Neural cell (in vitro differentiated cells): ENCODE measurements around the gene CCDC39. TPM values are rescaled to one million over a fixed set of nuclear protein-coding genes. Genes with fewer than 3 reads are reported as not detected.

Source experiments
- H2AFZ ChIP-seq: fragments of 200-600, 300-800 bp; sonication (generic), shearing (Covaris generic); 2 replicates; pipeline ENCODE4 v1.6.0; 2014; ENCODE audit warnings: low read depth, mild to moderate bottlenecking, antibody characterized with exemption, low read length, moderate library complexity
- H3F3A ChIP-seq: fragments of 200-600 bp; shearing (Covaris generic); 2 replicates; pipeline ENCODE4 v1.6.1; 2016; ENCODE audit warnings: mild to moderate bottlenecking, moderate library complexity, mixed read lengths, antibody characterized with exemption, low read length; ENCODE audit not compliant: insufficient read depth, poor library complexity, severe bottlenecking
- H3K27ac ChIP-seq: fragments of 200-600, 300-800 bp; sonication (generic), shearing (Covaris generic); 2 replicates; pipeline ENCODE4 v1.5.1; 2014; ENCODE audit warnings: mild to moderate bottlenecking, low read length, moderate library complexity
- H3K27me3 ChIP-seq: fragments of 300-800, 200-600 bp; sonication (generic), shearing (Covaris generic); 2 replicates; pipeline ENCODE4 v1.6.0; 2014; ENCODE audit warnings: mild to moderate bottlenecking, low read depth, low read length, moderate library complexity; ENCODE audit not compliant: insufficient read depth
- H3K36me3 ChIP-seq: fragments of 300-800, 200-600 bp; sonication (generic), shearing (Covaris generic); 2 replicates; pipeline ENCODE4 v1.5.1; 2014; ENCODE audit warnings: mild to moderate bottlenecking, antibody characterized with exemption, low read length, moderate library complexity; ENCODE audit not compliant: insufficient read depth
- H3K4me2 ChIP-seq: fragments of 300-800, 200-600 bp; sonication (generic), shearing (Covaris generic); 2 replicates; pipeline ENCODE4 v1.6.0; 2014; ENCODE audit warnings: mild to moderate bottlenecking, low read length
- H3K4me3 ChIP-seq: fragments of 300-800, 200-600 bp; sonication (generic), shearing (Covaris generic); 2 replicates; pipeline ENCODE4 v1.5.1; 2014; ENCODE audit warnings: mild to moderate bottlenecking, low read length, moderate library complexity
- H3K79me2 ChIP-seq: fragments of 200-600 bp; shearing (Covaris generic); replicated peaks from 2 replicates; pipeline ENCODE4 v1.6.0; 2014; ENCODE audit warnings: mild to moderate bottlenecking, low read length, moderate library complexity; ENCODE audit not compliant: insufficient read depth
- H3K9ac ChIP-seq: fragments of 300-800, 200-600 bp; sonication (generic), shearing (Covaris generic); 2 replicates; pipeline ENCODE4 v1.6.1; 2016; ENCODE audit warnings: mild to moderate bottlenecking, low read length, mixed read lengths
- H3K9me2 ChIP-seq: fragments of 200-600 bp; shearing (Covaris generic); 2 replicates; pipeline ENCODE4 v1.6.1; 2016; ENCODE audit warnings: mild to moderate bottlenecking, low read length, mixed read lengths; ENCODE audit not compliant: insufficient read depth
- H3K9me3 ChIP-seq: fragments of 200-600, 300-800 bp; sonication (generic), shearing (Covaris generic); 2 replicates; pipeline ENCODE4 v1.6.1; 2016; ENCODE audit warnings: mild to moderate bottlenecking, mixed run types, low read length, moderate library complexity, mixed read lengths
- H4K20me1 ChIP-seq: fragments of 200-600 bp; shearing (Covaris generic); 2 replicates; pipeline ENCODE4 v1.6.1; 2016; ENCODE audit warnings: mild to moderate bottlenecking, mixed run types; ENCODE audit not compliant: insufficient read depth
- CTCF ChIP-seq: fragments of 450-650 bp; IDR thresholded peaks from 2 replicates; pipeline ENCODE4 v1.5.1; 2014; ENCODE audit warnings: antibody characterized with exemption, mild to moderate bottlenecking, moderate library complexity; ENCODE audit not compliant: poor library complexity, severe bottlenecking
- EP300 ChIP-seq: fragments of 450-650 bp; conservative IDR thresholded peaks from 2 replicates; pipeline ENCODE4 v1.6.1; 2014; ENCODE audit warnings: antibody characterized with exemption, mild to moderate bottlenecking, moderate library complexity; ENCODE audit not compliant: poor library complexity, severe bottlenecking
- EZH2 ChIP-seq: fragments of 200-600, 300-800 bp; shearing (Covaris generic), sonication (generic); IDR thresholded peaks from 2 replicates; pipeline ENCODE4 v1.6.1; 2014; ENCODE audit warnings: antibody characterized with exemption, low read length, borderline replicate concordance, mild to moderate bottlenecking; ENCODE audit not compliant: insufficient read depth, poor library complexity, severe bottlenecking
- MXI1 ChIP-seq: fragments of 450-650 bp; conservative IDR thresholded peaks from 2 replicates; pipeline ENCODE4 v1.6.1; 2014; ENCODE audit warnings: antibody characterized with exemption, mild to moderate bottlenecking; ENCODE audit not compliant: poor library complexity, severe bottlenecking
- POLR2AphosphoS5 ChIP-seq: IDR thresholded peaks from 2 replicates; pipeline ENCODE4 v1.6.1; 2012
- RAD21 ChIP-seq: fragments of 450-650 bp; conservative IDR thresholded peaks from 2 replicates; pipeline ENCODE4 v1.6.1; 2014; ENCODE audit warnings: antibody characterized with exemption, mild to moderate bottlenecking, moderate library complexity
- REST ChIP-seq: IDR thresholded peaks from 2 replicates; pipeline ENCODE4 v1.6.1; 2012; ENCODE audit warnings: borderline replicate concordance
- SMC3 ChIP-seq: fragments of 450-650 bp; conservative IDR thresholded peaks from 2 replicates; pipeline ENCODE4 v1.6.1; 2014; ENCODE audit warnings: antibody characterized with exemption, mild to moderate bottlenecking, moderate library complexity; ENCODE audit not compliant: poor library complexity
- TAF1 ChIP-seq: IDR thresholded peaks from 2 replicates; pipeline ENCODE4 v1.6.1; 2012; ENCODE audit warnings: low read depth
- polyA plus RNA-seq: library from polyadenylated mRNA; depleted of rRNA; stranded (reverse); fragments of >200 nt; gene quantifications from 2 replicates; pipeline ENCODE4 v1.2.3, GENCODE V29; 2014

CCDC39 gene
- polyA plus RNA-seq, 1 donor from 2014 or later = 0.36 TPM

GRCh38 chr3:180611006-180611405, 68.3 kb downstream of the CCDC39 start:
- Histone ChIP-seq H4K20me1 (no peaks in the 10 kb centered on the region), H3K36me3 (peaks cover 10% of the 10 kb centered on the region), H3K27ac (no peak overlapping the region), H3K79me2 (no peaks in the 10 kb centered on the region), H3K9ac (no peak overlapping the region), H3K9me3 (no peaks in the 10 kb centered on the region), H3K4me3 (no peak overlapping the region), H3F3A (no peaks in the 10 kb centered on the region), H2AFZ (no peak overlapping the region), H3K9me2 (no peaks in the 10 kb centered on the region), H3K27me3 (no peaks in the 10 kb centered on the region), H3K4me2 (no peak overlapping the region)
- TF ChIP-seq REST = no peak
- TF ChIP-seq EZH2 = no peak

GRCh38 chr3:180601688-180602666, 77.3 kb downstream of the CCDC39 start, which contains the start of gene TTC14:
Gene TTC14 (plus strand): TSS chr3:180602163. CDS start chr3:180602262, 99 bp downstream.
- TF ChIP-seq TAF1 (peak; percentile 68), RAD21 (peak; percentile 43), CTCF (no peak), MXI1 (peak; percentile 79), SMC3 (peak; percentile 42), REST (peak; percentile 52), EZH2 (no peak), EP300 (peak; percentile 60), POLR2AphosphoS5 (peak; percentile 87)
- peak within 1 kb of the TSS; percentile 83 for H3K4me3 ChIP-seq
- H3K9me3 ChIP-seq = no peaks in the 10 kb centered on the region
- peak within 1 kb of the TSS; percentile 78 for H3K9ac ChIP-seq
- no peaks in the 10 kb centered on the region for H3K27me3 ChIP-seq
- H3K79me2 ChIP-seq = peaks cover 22% of the 10 kb centered on the region
- H4K20me1 ChIP-seq = no peaks in the 10 kb centered on the region
- H3K9me2 ChIP-seq = no peaks in the 10 kb centered on the region
- peak within 1 kb of the TSS; percentile 70 for H3K27ac ChIP-seq
- no peaks in the 10 kb centered on the region for H3F3A ChIP-seq
- peak within 1 kb of the TSS; percentile 80 for H3K4me2 ChIP-seq
- H2AFZ ChIP-seq = peak within 1 kb of the TSS; percentile 99
- H3K36me3 ChIP-seq = no peaks in the 10 kb centered on the region
